Stimulated activated CD4-positive, alpha-beta T cell treated with anti-CD3 and anti-CD28 coated beads, Interleukin-15, amount 100 ng/mL, for 1 hour (primary cell): Measurements from ENCODE around the gene SERPINA9.
"Not testable (repeated sequence)": the region's sequence is repeated elsewhere in the genome, so short reads cannot be mapped to it uniquely, and the experiment has no call there.

Source experiments
- DNase-seq, 2 donors: peaks; one replicate each; pipeline ENCODE4 v3.0.0-alpha.2; 2020; ENCODE audit warnings: low read depth in 1 of 2, low spot score in 1 of 2

SERPINA9 gene

GRCh38 chr14:94476023-94476422, at the start of gene SERPINA9:
SERPINA9 (minus strand) TSS chr14:94476197; CDS start chr14:94469840, 6,357 bp downstream.
- no peak for DNase-seq

- DNase-seq: no peak
These were observed 48.1 kb upstream of the SERPINA9 start for GRCh38 chr14:94524093-94524492.

- no peak for DNase-seq
These were observed 47.3 kb upstream of the SERPINA9 start for GRCh38 chr14:94523265-94523664.

- no peak for DNase-seq
These were observed 46.2 kb upstream of the SERPINA9 start for GRCh38 chr14:94522115-94522724.

GRCh38 chr14:94521375-94522114, 45.5 kb upstream of the SERPINA9 start:
- DNase-seq: no peak

GRCh38 chr14:94517641-94518257, 41.8 kb upstream of the SERPINA9 start:
- no peak for DNase-seq

- DNase-seq: no peak
These were observed 41.2 kb upstream of the SERPINA9 start for GRCh38 chr14:94517248-94517640.

- DNase-seq: no peak
These were observed 39.9 kb upstream of the SERPINA9 start for GRCh38 chr14:94515856-94516255.

- DNase-seq: no peak
These were observed 39.4 kb upstream of the SERPINA9 start for GRCh38 chr14:94515426-94515825.

GRCh38 chr14:94514351-94514750, 38.4 kb upstream of the SERPINA9 start:
- DNase-seq: no peak

GRCh38 chr14:94510481-94510880, 34.5 kb upstream of the SERPINA9 start:
- not testable (repeated sequence) for DNase-seq

- no peak for DNase-seq
These were observed 33.4 kb upstream of the SERPINA9 start, which contains the start of gene SERPINA12 for GRCh38 chr14:94509356-94509755. SERPINA12 (minus strand) TSS chr14:94509469; CDS start chr14:94498397, 11,072 bp downstream.

- no peak for DNase-seq
These were observed 29.6 kb upstream of the SERPINA9 start for GRCh38 chr14:94505641-94506040.

GRCh38 chr14:94505206-94505605, 29.2 kb upstream of the SERPINA9 start:
- DNase-seq: no peak

- no peak for DNase-seq
These were observed 25.9 kb upstream of the SERPINA9 start for GRCh38 chr14:94501588-94502516.

GRCh38 chr14:94500264-94500663, 24.3 kb upstream of the SERPINA9 start:
- no peak for DNase-seq

- no peak for DNase-seq
These were observed 23.7 kb upstream of the SERPINA9 start for GRCh38 chr14:94499673-94500072.

- DNase-seq: no peak
These were observed 22.2 kb upstream of the SERPINA9 start for GRCh38 chr14:94498215-94498614.

GRCh38 chr14:94494085-94494484, 18.1 kb upstream of the SERPINA9 start:
- DNase-seq: no peak

- DNase-seq: no peak
These were observed 15.5 kb upstream of the SERPINA9 start for GRCh38 chr14:94491511-94491910.

- DNase-seq: no peak
These were observed 13.3 kb upstream of the SERPINA9 start for GRCh38 chr14:94489336-94489735.
